HG03432 (cell line): ENCODE results near the gene KLHL33.
A peak's percentile ranks its signal among the peaks of the same experiment; 100 is the strongest.
"Not testable (repeated sequence)": the region's sequence is repeated elsewhere in the genome, so short reads cannot be mapped to it uniquely, and the experiment has no call there.

Experiments used
- ATAC-seq: cut with Tn5 transposase; IDR thresholded peaks from one replicate; pipeline ENCODE4 v1.9.1; 2021; ENCODE audit warnings: mild to moderate bottlenecking, moderate library complexity; ENCODE audit not compliant: unreplicated experiment

KLHL33 gene

GRCh38 chr14:20452831-20453230 is 16.9 kb upstream of the KLHL33 start:
- ATAC-seq = not testable (repeated sequence)

GRCh38 chr14:20446889-20447288 is 10.9 kb upstream of the KLHL33 start:
- ATAC-seq = no peak

- ATAC-seq = not testable (repeated sequence)
Measured at GRCh38 chr14:20443650-20444049, 7.7 kb upstream of the KLHL33 start.

- ATAC-seq = no peak
Measured at GRCh38 chr14:20441461-20441860, 5.5 kb upstream of the KLHL33 start.

- peak; percentile 50 for ATAC-seq
Measured at GRCh38 chr14:20440882-20441281, 4.9 kb upstream of the KLHL33 start.

GRCh38 chr14:20440465-20440864 is 4.5 kb upstream of the KLHL33 start:
- no peak for ATAC-seq

GRCh38 chr14:20438664-20439063 is 2.7 kb upstream of the KLHL33 start:
- ATAC-seq = peak; percentile 47

- ATAC-seq = no peak
Measured at GRCh38 chr14:20436363-20436755, 393 bp upstream of the KLHL33 start.

- ATAC-seq = no peak
Measured at GRCh38 chr14:20434701-20435581, 1.0 kb downstream of the KLHL33 start.

GRCh38 chr14:20429801-20430669 is 5.9 kb downstream of the KLHL33 start:
- ATAC-seq = no peak

GRCh38 chr14:20428802-20429201 is 7.2 kb downstream of the KLHL33 start:
- ATAC-seq = no peak

GRCh38 chr14:20428010-20428365 is 8.0 kb downstream of the KLHL33 start:
- peak; percentile 39 for ATAC-seq

- peak; percentile 82 for ATAC-seq
Measured at GRCh38 chr14:20427231-20428009, 8.5 kb downstream of the KLHL33 start.

- no peak for ATAC-seq
Measured at GRCh38 chr14:20424851-20425250, 11.1 kb downstream of the KLHL33 start.

GRCh38 chr14:20422886-20423285 is 13.1 kb downstream of the KLHL33 start:
- no peak for ATAC-seq

- ATAC-seq = no peak
Measured at GRCh38 chr14:20421267-20421666, 14.7 kb downstream of the KLHL33 start.

GRCh38 chr14:20419419-20419818 is 16.5 kb downstream of the KLHL33 start:
- ATAC-seq = no peak

- no peak for ATAC-seq
Measured at GRCh38 chr14:20418501-20418909, 17.5 kb downstream of the KLHL33 start.

- no peak for ATAC-seq
Measured at GRCh38 chr14:20417250-20418186, 18.4 kb downstream of the KLHL33 start.

GRCh38 chr14:20416223-20416622 is 19.7 kb downstream of the KLHL33 start:
- ATAC-seq = no peak
